Neural progenitor cell (in vitro differentiated cells): Measurements from ENCODE around the gene BEX3. TPM values are rescaled to one million over a fixed set of nuclear protein-coding genes. Genes with fewer than 3 reads are reported as not detected.

Experiments
- DNase-seq: peaks from one replicate; pipeline ENCODE4 v3.0.0-alpha.2; 2016; ENCODE audit warnings: low spot score
- H2AFZ ChIP-seq: fragments of 200-600 bp; sonication (generic); replicated peaks from 2 replicates; pipeline ENCODE4 v1.6.1; 2016; ENCODE audit warnings: antibody characterized with exemption
- H3F3A ChIP-seq: fragments of 200-600 bp; sonication (generic); 2 replicates; pipeline ENCODE4 v1.6.1; 2016; ENCODE audit warnings: antibody characterized with exemption, low read depth
- H3K27ac ChIP-seq: fragments of 200-600 bp; sonication (generic); 2 replicates; pipeline ENCODE4 v1.5.1; 2016; ENCODE audit warnings: mild to moderate bottlenecking
- H3K27me3 ChIP-seq: fragments of 200-600 bp; sonication (generic); 2 replicates; pipeline ENCODE4 v1.6.1; 2016; ENCODE audit warnings: mild to moderate bottlenecking, moderate library complexity
- H3K36me3 ChIP-seq: fragments of 200-600 bp; sonication (generic); 2 replicates; pipeline ENCODE4 v1.5.1; 2016
- H3K4me1 ChIP-seq: fragments of 200-600 bp; sonication (generic); 2 replicates; pipeline ENCODE4 v1.6.1; 2016; ENCODE audit warnings: mixed run types
- H3K4me2 ChIP-seq: fragments of 200-600 bp; sonication (generic); 2 replicates; pipeline ENCODE4 v1.6.1; 2016
- H3K4me3 ChIP-seq: fragments of 200-600 bp; sonication (generic); 2 replicates; pipeline ENCODE4 v1.5.1; 2016
- H3K79me2 ChIP-seq: fragments of 200-600 bp; sonication (generic); 2 replicates; pipeline ENCODE4 v1.6.1; 2016; ENCODE audit warnings: low read depth
- H3K9ac ChIP-seq: fragments of 200-600 bp; sonication (generic); 2 replicates; pipeline ENCODE4 v1.6.1; 2016
- H3K9me3 ChIP-seq: fragments of 200-600 bp; sonication (generic); 2 replicates; pipeline ENCODE4 v1.5.1; 2016; ENCODE audit warnings: low read depth
- H4K20me1 ChIP-seq: fragments of 200-600 bp; sonication (generic); 2 replicates; pipeline ENCODE4 v1.6.1; 2016; ENCODE audit warnings: low read depth
- H3K27ac Mint-ChIP-seq: 3 replicates; pipeline ENCODE4 v1.8.0; 2021; ENCODE audit warnings: mixed read lengths
- H3K27me3 Mint-ChIP-seq: 2 replicates; pipeline ENCODE4 v1.8.0; 2022; ENCODE audit warnings: low read depth, mild to moderate bottlenecking, inconsistent platforms, moderate library complexity, mixed read lengths; ENCODE audit not compliant: insufficient read depth
- H3K36me3 Mint-ChIP-seq: 3 replicates; pipeline ENCODE4 v1.8.0; 2021; ENCODE audit warnings: mixed read lengths
- H3K4me1 Mint-ChIP-seq: 3 replicates; pipeline ENCODE4 v1.8.0; 2021; ENCODE audit warnings: mixed read lengths
- H3K4me3 Mint-ChIP-seq: 3 replicates; pipeline ENCODE4 v1.8.0; 2021; ENCODE audit warnings: mild to moderate bottlenecking, moderate library complexity, mixed read lengths
- H3K9me3 Mint-ChIP-seq: 3 replicates; pipeline ENCODE4 v1.8.0; 2020; ENCODE audit warnings: mixed read lengths
- CTCF ChIP-seq: fragments of 200-600 bp; sonication (generic); IDR thresholded peaks from 2 replicates; pipeline ENCODE4 v1.5.1; 2017; ENCODE audit warnings: antibody characterized with exemption, mild to moderate bottlenecking
- EZH2 ChIP-seq: fragments of 200-600 bp; sonication (generic); IDR thresholded peaks from 2 replicates; pipeline ENCODE4 v1.6.1; 2017; ENCODE audit warnings: antibody characterized with exemption, mild to moderate bottlenecking, moderate library complexity
- EZH2phosphoT487 ChIP-seq: fragments of 200-600 bp; sonication (generic); IDR thresholded peaks from 2 replicates; pipeline ENCODE4 v1.6.1; 2017; ENCODE audit warnings: antibody characterized with exemption
- total RNA-seq: library from RNA; depleted of rRNA; stranded (reverse); fragments of >200 nt; gene quantifications from 2 replicates; pipeline ENCODE4 v1.2.3, GENCODE V29; 2015; ENCODE audit warnings: low replicate concordance

BEX3 gene
- total RNA-seq, 1 donor from 2014 or later: 392 TPM

GRCh38 chrX:103338663-103339062 lies 37.7 kb upstream of the BEX3 start:
- peaks cover 2% of the 10 kb centered on the region for H3K27me3 Mint-ChIP-seq
- Histone ChIP-seq H3K9me3 (peaks cover 6% of the 10 kb centered on the region), H3K4me1 (no peaks in the 10 kb centered on the region), H3K4me2 (no peak overlapping the region), H3K36me3 (no peaks in the 10 kb centered on the region), H3K27ac (no peak overlapping the region), H4K20me1 (no peaks in the 10 kb centered on the region), H3K27me3 (no peaks in the 10 kb centered on the region), H3F3A (no peaks in the 10 kb centered on the region), H3K9ac (no peak overlapping the region), H3K4me3 (no peak overlapping the region), H2AFZ (peak overlapping the region; percentile 69), H3K79me2 (no peaks in the 10 kb centered on the region)
- DNase-seq: no peak
- no peaks in the 10 kb centered on the region for H3K9me3 Mint-ChIP-seq
- no peaks in the 10 kb centered on the region for H3K36me3 Mint-ChIP-seq
- no peaks in the 10 kb centered on the region for H3K4me1 Mint-ChIP-seq
- no peak overlapping the region for H3K27ac Mint-ChIP-seq
- TF ChIP-seq EZH2phosphoT487 (no peak), EZH2 (no peak)
- no peak overlapping the region for H3K4me3 Mint-ChIP-seq

GRCh38 chrX:103343105-103343504 lies 33.2 kb upstream of the BEX3 start:
- H3K27me3 Mint-ChIP-seq: peaks cover 2% of the 10 kb centered on the region
- Histone ChIP-seq H3F3A (no peaks in the 10 kb centered on the region), H3K9ac (no peak overlapping the region), H3K36me3 (no peaks in the 10 kb centered on the region), H4K20me1 (no peaks in the 10 kb centered on the region), H3K79me2 (no peaks in the 10 kb centered on the region), H3K27me3 (peaks cover 7% of the 10 kb centered on the region), H3K4me3 (no peak overlapping the region), H3K9me3 (peaks cover 3% of the 10 kb centered on the region), H3K27ac (no peak overlapping the region), H3K4me2 (no peak overlapping the region), H2AFZ (peak overlapping the region; percentile 50), H3K4me1 (no peaks in the 10 kb centered on the region)
- peak; percentile 24 for DNase-seq
- H3K4me3 Mint-ChIP-seq: no peak overlapping the region
- peaks cover 4% of the 10 kb centered on the region for H3K4me1 Mint-ChIP-seq
- H3K36me3 Mint-ChIP-seq: no peaks in the 10 kb centered on the region
- no peak overlapping the region for H3K27ac Mint-ChIP-seq
- no peaks in the 10 kb centered on the region for H3K9me3 Mint-ChIP-seq
- TF ChIP-seq CTCF: peak; percentile 64
- no peak for TF ChIP-seq EZH2
- TF ChIP-seq EZH2phosphoT487: no peak

GRCh38 chrX:103344606-103345005 lies 31.7 kb upstream of the BEX3 start:
- Histone ChIP-seq H3K27ac (no peak overlapping the region), H2AFZ (no peak overlapping the region), H3K9ac (no peak overlapping the region), H3F3A (no peaks in the 10 kb centered on the region), H4K20me1 (no peaks in the 10 kb centered on the region), H3K79me2 (no peaks in the 10 kb centered on the region), H3K4me2 (no peak overlapping the region), H3K36me3 (no peaks in the 10 kb centered on the region), H3K4me1 (no peaks in the 10 kb centered on the region), H3K9me3 (peaks cover 3% of the 10 kb centered on the region), H3K27me3 (peaks cover 13% of the 10 kb centered on the region), H3K4me3 (no peak overlapping the region)
- Mint-ChIP-seq H3K9me3 (no peaks in the 10 kb centered on the region), H3K4me3 (no peak overlapping the region), H3K27ac (no peak overlapping the region), H3K27me3 (peaks cover 3% of the 10 kb centered on the region), H3K36me3 (no peaks in the 10 kb centered on the region), H3K4me1 (peaks cover 4% of the 10 kb centered on the region)
- DNase-seq: no peak
- TF ChIP-seq EZH2: no peak
- no peak for TF ChIP-seq EZH2phosphoT487

- no peak overlapping the region for H3K9ac ChIP-seq
- no peak overlapping the region for H3K27ac ChIP-seq
- H3K36me3 Mint-ChIP-seq: no peaks in the 10 kb centered on the region
- no peaks in the 10 kb centered on the region for H3F3A ChIP-seq
- peak overlapping the region; percentile 9 for H3K4me3 ChIP-seq
- peak overlapping the region; percentile 47 for H3K4me2 ChIP-seq
- TF ChIP-seq CTCF: no peak
- TF ChIP-seq EZH2: no peak
- TF ChIP-seq EZH2phosphoT487: no peak
- no peaks in the 10 kb centered on the region for H4K20me1 ChIP-seq
- H3K9me3 Mint-ChIP-seq: no peaks in the 10 kb centered on the region
- no peak for DNase-seq
- no peaks in the 10 kb centered on the region for H3K79me2 ChIP-seq
- peaks cover 3% of the 10 kb centered on the region for H3K27me3 Mint-ChIP-seq
- no peak overlapping the region for H3K4me3 Mint-ChIP-seq
- H3K27ac Mint-ChIP-seq: no peak overlapping the region
- H3K36me3 ChIP-seq: no peaks in the 10 kb centered on the region
- peaks cover 13% of the 10 kb centered on the region for H3K4me1 Mint-ChIP-seq
- peaks cover 3% of the 10 kb centered on the region for H3K9me3 ChIP-seq
- H2AFZ ChIP-seq: no peak overlapping the region
- H3K27me3 ChIP-seq: peaks cover 13% of the 10 kb centered on the region
- no peaks in the 10 kb centered on the region for H3K4me1 ChIP-seq
Observed at GRCh38 chrX:103347682-103348397, 28.5 kb upstream of the BEX3 start.
